Endothelial cell of umbilical vein (primary cell): Measurements from ENCODE around the gene SPIRE1. TPM values are rescaled to one million over a fixed set of nuclear protein-coding genes. Genes with fewer than 3 reads are reported as not detected.

Experiments
- BruUV-seq: library from RNA; stranded (reverse); fragments of 400-500 nt; replicated peaks from 2 replicates; lab custom pipeline; 2021; lab: Mats Ljungman, UMichigan
- CTCF ChIA-PET: fragments of 300-600, 350-600 bp; sonication (Branson Sonifier 250); formaldehyde crosslinking; loops from one replicate; lab custom pipeline; 2021; ENCODE audit warnings: antibody characterized with exemption, inconsistent platforms; lab: Charles Lee
- POLR2A ChIA-PET: fragments of 300-600, 350-600 bp; sonication (Branson Sonifier 250); formaldehyde crosslinking; loops from one replicate; lab custom pipeline; 2021; ENCODE audit warnings: antibody characterized with exemption, inconsistent platforms; lab: Charles Lee
- DNase-seq: peaks from one replicate; pipeline ENCODE4 v3.0.0-alpha.2; 2011; ENCODE audit warnings: low read depth, low spot score
- FAIRE-seq: peaks from 2 replicates; lab custom pipeline; 2011; peaks lifted over from hg19 to GRCh38; lab: Jason Lieb, UNC
- H2AFZ ChIP-seq: 2 replicates; pipeline ENCODE4 v1.6.0; 2012; ENCODE audit warnings: low read depth, low read length, control low read depth, inconsistent platforms
- H3K27ac ChIP-seq: 2 replicates; pipeline ENCODE4 v1.5.1; 2011; ENCODE audit warnings: low read depth, mild to moderate bottlenecking, control low read depth, low read length, moderate library complexity; ENCODE audit not compliant: insufficient read depth
- H3K27me3 ChIP-seq, 2 experiments: 2 replicates each; pipeline versions ENCODE4 v1.6.0 to v1.6.1; 2011; ENCODE audit warnings: low read length in 2 of 2, mixed read lengths in 1 of 2; ENCODE audit not compliant: control insufficient read depth in 2 of 2, insufficient read depth in 2 of 2
- H3K36me3 ChIP-seq, 2 experiments: 2 replicates in 1 of 2; 3 replicates in 1 of 2; pipeline ENCODE4 v1.5.1; 2011; ENCODE audit warnings: low read length in 2 of 2, mild to moderate bottlenecking in 1 of 2, moderate library complexity in 1 of 2; ENCODE audit not compliant: control insufficient read depth in 2 of 2, insufficient read depth in 2 of 2; ENCODE audit errors: extremely low read depth in 1 of 2
- H3K4me1 ChIP-seq: 3 replicates; pipeline ENCODE4 v1.5.1; 2011; ENCODE audit warnings: mild to moderate bottlenecking, low read length; ENCODE audit not compliant: control insufficient read depth, insufficient read depth; ENCODE audit errors: extremely low read depth
- H3K4me2 ChIP-seq: 2 replicates; pipeline ENCODE4 v1.6.1; 2011; ENCODE audit warnings: low read length, control low read depth, mixed read lengths; ENCODE audit not compliant: insufficient read depth
- H3K4me3 ChIP-seq, 3 experiments: fragments of 200-600 bp in 1 of 3; sonication (generic), shearing (Covaris generic) in 1 of 3; replicated peaks in 1 of 3; 2 replicates each; pipeline ENCODE4 v1.5.1; 2011 to 2016; ENCODE audit warnings: control low read depth in 3 of 3, low read length in 3 of 3, mild to moderate bottlenecking in 2 of 3, inconsistent platforms in 1 of 3, low read depth in 1 of 3, moderate library complexity in 1 of 3; ENCODE audit not compliant: insufficient read depth in 1 of 3
- H3K79me2 ChIP-seq: 2 replicates; pipeline ENCODE4 v1.6.0; 2012; ENCODE audit warnings: low read length, inconsistent platforms; ENCODE audit not compliant: control insufficient read depth, insufficient read depth
- H3K9ac ChIP-seq: replicated peaks from 2 replicates; pipeline ENCODE3; 2011; ENCODE audit warnings: low read length, control low read depth; ENCODE audit not compliant: insufficient read depth; ENCODE audit errors: extremely low read depth
- H3K9me1 ChIP-seq: replicated peaks from 3 replicates; pipeline ENCODE4 v1.6.0; 2011; ENCODE audit warnings: mild to moderate bottlenecking, low read length; ENCODE audit not compliant: control insufficient read depth, insufficient read depth; ENCODE audit errors: extremely low read depth
- H3K9me3 ChIP-seq: replicated peaks from 2 replicates; pipeline ENCODE4 v1.5.1; 2012; ENCODE audit warnings: low read length, inconsistent platforms; ENCODE audit not compliant: control insufficient read depth, insufficient read depth
- H4K20me1 ChIP-seq: replicated peaks from 2 replicates; pipeline ENCODE3; 2011; ENCODE audit warnings: mild to moderate bottlenecking, low read length; ENCODE audit not compliant: control insufficient read depth, insufficient read depth; ENCODE audit errors: extremely low read depth
- CTCF ChIP-seq, 2 donors: IDR thresholded peaks; 1 replicate in 1 of 2; 2 replicates in 1 of 2; pipeline ENCODE4 v1.5.1; 2011; ENCODE audit warnings: low read length in 2 of 2, mild to moderate bottlenecking in 2 of 2, moderate library complexity in 2 of 2, control low read depth in 1 of 2, inconsistent platforms in 1 of 2, low read depth in 1 of 2; ENCODE audit not compliant: insufficient read depth in 1 of 2; ENCODE audit errors: extremely low read depth in 1 of 2
- EZH2 ChIP-seq: IDR thresholded peaks from 2 replicates; pipeline ENCODE4 v1.6.1; 2012; ENCODE audit warnings: borderline replicate concordance, low read depth, mild to moderate bottlenecking, moderate library complexity, low read length, inconsistent platforms; ENCODE audit not compliant: severe bottlenecking
- FOS ChIP-seq: IDR thresholded peaks from 2 replicates; pipeline ENCODE4 v1.6.1; 2011; ENCODE audit warnings: mild to moderate bottlenecking, low read length, moderate library complexity, borderline replicate concordance; ENCODE audit not compliant: insufficient read depth
- GATA2 ChIP-seq: IDR thresholded peaks from 2 replicates; pipeline ENCODE4 v1.7.0; 2011; ENCODE audit warnings: low read depth, mild to moderate bottlenecking, moderate library complexity, mixed read lengths, low read length; ENCODE audit not compliant: insufficient read length, insufficient read depth
- JUN ChIP-seq: IDR thresholded peaks from 2 replicates; pipeline ENCODE4 v1.6.1; 2011; ENCODE audit warnings: borderline replicate concordance, low read depth; ENCODE audit not compliant: insufficient read length, insufficient read depth
- MAX ChIP-seq: IDR thresholded peaks from 2 replicates; pipeline ENCODE4 v1.6.1; 2011; ENCODE audit not compliant: insufficient read depth, insufficient read length
- MYC ChIP-seq: IDR thresholded peaks from one replicate; pipeline ENCODE4 v1.6.1; 2011; ENCODE audit warnings: mild to moderate bottlenecking, low read depth, low read length
- POLR2A ChIP-seq: IDR thresholded peaks from 2 replicates; pipeline ENCODE4 v1.6.1; 2012; ENCODE audit warnings: low read depth, mild to moderate bottlenecking, control low read depth, low read length
- POLR2AphosphoS5 ChIP-seq: IDR thresholded peaks from 2 replicates; pipeline ENCODE4 v1.6.1; 2012; ENCODE audit warnings: low read depth, mild to moderate bottlenecking, control low read depth, low read length, moderate library complexity; ENCODE audit not compliant: insufficient read depth
- dilution Hi-C: fragments of 300-500 bp; cut with MboI; formaldehyde crosslinking; loops from one replicate; pipeline ENCODE4 v1.15.0; 2019; ENCODE audit warnings: low sequenced_read_pairs; ENCODE audit not compliant: extremely low pct_ligation_motif_present
- intact Hi-C: fragments of 100-400 bp; cut with micrococcal nuclease; formaldehyde crosslinking; loops from one replicate; pipeline ENCODE4 v1.10.0; 2022
- polyA plus RNA-seq, 4 experiments: library from polyadenylated mRNA; depleted of rRNA in 3 of 4; stranded (reverse) in 3 of 4; unstranded in 1 of 4; fragments of >200 nt; gene quantifications; 2 replicates each; pipeline versions ENCODE4 v1.2.1 to v1.2.3, GENCODE V29; 2011 to 2012; ENCODE audit warnings: missing spikeins in 1 of 4
- total RNA-seq: library from RNA; stranded (reverse); gene quantifications from 2 replicates; pipeline ENCODE4 v1.2.3, GENCODE V29; 2021

Gene SPIRE1
- total and polyA plus RNA-seq, 2 donors (not counting 3 experiments of a cell fraction or from before 2014, with no cell fraction given) = 13.1 to 44.0 TPM

GRCh38 chr18:12424252-12424651 lies 233.7 kb downstream of the SPIRE1 start:
- ChIA-PET CTCF (interaction anchor here (1.8 kb wide), 1 partner anchor 30 kb away, joined by 5 read pairs; no protein-coding TSS in a partner anchor), POLR2A (interaction anchor here (0.7 kb wide), 1 partner anchor 28 kb away, joined by 4 read pairs; no protein-coding TSS in a partner anchor)
- Histone ChIP-seq H3K27ac (no peak overlapping the region), H3K4me3 (no peak overlapping the region), H3K9me3 (no peaks in the 10 kb centered on the region), H3K79me2 (no peaks in the 10 kb centered on the region), H3K4me1 (peaks cover 8% of the 10 kb centered on the region), H3K4me2 (no peak overlapping the region), H3K9me1 (no peaks in the 10 kb centered on the region), H3K9ac (no peak overlapping the region), H2AFZ (no peak overlapping the region), H4K20me1 (no peaks in the 10 kb centered on the region), H3K27me3 (no peaks in the 10 kb centered on the region), H3K36me3 (no peaks in the 10 kb centered on the region)
- intact Hi-C loops = no loop called here
- TF ChIP-seq POLR2AphosphoS5 = no peak
- dilution Hi-C loops = no loop called here
- no TSS peak for BruUV-seq
- FAIRE-seq (no peak), DNase-seq (no peak)

GRCh38 chr18:12423820-12424219 lies 234.1 kb downstream of the SPIRE1 start:
- no peaks in the 10 kb centered on the region for H3K9me3 ChIP-seq
- H4K20me1 ChIP-seq = no peaks in the 10 kb centered on the region
- intact Hi-C loops (no loop called here), dilution Hi-C loops (no loop called here)
- TF ChIP-seq GATA2 = no peak
- TF ChIP-seq JUN = no peak
- no peak for TF ChIP-seq CTCF (IDR thresholded peaks at IDR 0.05; ENCODE audit: extremely low read depth in 1 of 2, insufficient read depth in 1 of 2, low read depth in 1 of 2, low read length in 2 of 2)
- no peak for TF ChIP-seq FOS
- no peak for TF ChIP-seq MAX
- TF ChIP-seq POLR2A = no peak
- TF ChIP-seq EZH2 = no peak
- no peak for TF ChIP-seq POLR2AphosphoS5
- TF ChIP-seq MYC = no peak
- no peak overlapping the region for H3K4me3 ChIP-seq
- FAIRE-seq (peak; percentile 42), DNase-seq (no peak)
- no peaks in the 10 kb centered on the region for H3K36me3 ChIP-seq
- H2AFZ ChIP-seq = no peak overlapping the region
- ChIA-PET POLR2A (no interaction called here), CTCF (interaction anchor here (1.0 to 1.8 kb wide), 3 partner anchors 11 to 30 kb away, joined by 3 to 5 read pairs (median 4); no protein-coding TSS in a partner anchor)
- H3K79me2 ChIP-seq = no peaks in the 10 kb centered on the region
- no peak overlapping the region for H3K4me2 ChIP-seq
- H3K27ac ChIP-seq = no peak overlapping the region
- H3K9me1 ChIP-seq = no peaks in the 10 kb centered on the region
- H3K9ac ChIP-seq = no peak overlapping the region
- BruUV-seq = no TSS peak
- peaks cover 8% of the 10 kb centered on the region for H3K4me1 ChIP-seq
- no peaks in the 10 kb centered on the region for H3K27me3 ChIP-seq
